Measurements from ENCODE around the gene BMP6. TPM values are rescaled to one million over a fixed set of nuclear protein-coding genes. Genes with fewer than 3 reads are reported as not detected.
"Not testable (repeated sequence)": the region's sequence is repeated elsewhere in the genome, so short reads cannot be mapped to it uniquely, and the experiment has no call there.

BMP6 gene
- total RNA-seq, 2 experiments from 2014 or later, result 0.14 to 0.27 TPM

GRCh38 chr6:7892367-7892766 lies 166.5 kb downstream of the BMP6 start:
- DNase-seq; H3K4me1 Mint-ChIP-seq; POLR2A ChIA-PET; intact Hi-C loops (cut with DNase I, micrococcal nuclease); CTCF ChIA-PET; H3K27me3 Mint-ChIP-seq; H3K4me3 Mint-ChIP-seq; H3K9me3 Mint-ChIP-seq (ENCODE audit: low read depth); ATAC-seq; H3K27ac Mint-ChIP-seq: not testable (repeated sequence)
- H3K36me3 Mint-ChIP-seq (ENCODE audit: low read depth), result peaks cover 66% of the 10 kb centered on the region

GRCh38 chr6:7893342-7893741 lies 167.4 kb downstream of the BMP6 start:
- DNase-seq (no peak), ATAC-seq (no peak)
- ChIA-PET POLR2A (no interaction called here), CTCF (no interaction called here)
- H3K27ac Mint-ChIP-seq, result no peak overlapping the region
- H3K4me3 Mint-ChIP-seq, result no peak overlapping the region
- no peaks in the 10 kb centered on the region for H3K27me3 Mint-ChIP-seq
- no peaks in the 10 kb centered on the region for H3K4me1 Mint-ChIP-seq
- intact Hi-C loops (cut with DNase I, micrococcal nuclease), result no loop called here
- H3K36me3 Mint-ChIP-seq (ENCODE audit: low read depth), result peaks cover 67% of the 10 kb centered on the region
- no peaks in the 10 kb centered on the region for H3K9me3 Mint-ChIP-seq (ENCODE audit: low read depth)

- ATAC-seq (no peak), DNase-seq (no peak)
- Mint-ChIP-seq H3K9me3 (ENCODE audit: low read depth) (no peaks in the 10 kb centered on the region), H3K4me1 (no peaks in the 10 kb centered on the region), H3K27ac (no peak overlapping the region), H3K36me3 (ENCODE audit: low read depth) (peaks cover 67% of the 10 kb centered on the region), H3K27me3 (no peaks in the 10 kb centered on the region), H3K4me3 (no peak overlapping the region)
- ChIA-PET CTCF (no interaction called here), POLR2A (no interaction called here)
- intact Hi-C loops (cut with DNase I, micrococcal nuclease), result loop anchor here in 1 of 2 experiments (5.0 kb wide), 1 partner anchor 323 kb away; no protein-coding TSS in a partner anchor
Measured at GRCh38 chr6:7894262-7895124, 168.6 kb downstream of the BMP6 start.

GRCh38 chr6:7895125-7895423 lies 169.2 kb downstream of the BMP6 start:
- POLR2A ChIA-PET, result no interaction called here

GRCh38 chr6:7896465-7896987 lies 170.6 kb downstream of the BMP6 start:
- POLR2A ChIA-PET, result no interaction called here
- intact Hi-C loops (cut with DNase I, micrococcal nuclease), result loop anchor here in 1 of 2 experiments (5.0 kb wide), 1 partner anchor 321 kb away; no protein-coding TSS in a partner anchor
- CTCF ChIA-PET, result interaction anchor here (1.0 kb wide), 1 partner anchor 323 kb away, joined by 3 read pairs; no protein-coding TSS in a partner anchor
- Mint-ChIP-seq H3K4me1 (no peaks in the 10 kb centered on the region), H3K4me3 (no peak overlapping the region), H3K9me3 (ENCODE audit: low read depth) (no peaks in the 10 kb centered on the region), H3K36me3 (ENCODE audit: low read depth) (peaks cover 69% of the 10 kb centered on the region), H3K27me3 (no peaks in the 10 kb centered on the region), H3K27ac (no peak overlapping the region)
- ATAC-seq, result no peak
- no peak for DNase-seq

More at GRCh38 chr6:7895125-7895423, 169.2 kb downstream of the BMP6 start:
- ATAC-seq, result no peak
- DNase-seq, result no peak
- H3K27ac Mint-ChIP-seq, result no peak overlapping the region
- no peaks in the 10 kb centered on the region for H3K4me1 Mint-ChIP-seq
- CTCF ChIA-PET, result interaction anchor here (0.5 kb wide), 1 partner anchor 14 kb away, joined by 3 read pairs; no protein-coding TSS in a partner anchor
- intact Hi-C loops (cut with DNase I, micrococcal nuclease), result loop anchor here in 1 of 2 experiments (5.0 kb wide), 1 partner anchor 322 kb away; no protein-coding TSS in a partner anchor
- no peaks in the 10 kb centered on the region for H3K9me3 Mint-ChIP-seq (ENCODE audit: low read depth)
- peaks cover 67% of the 10 kb centered on the region for H3K36me3 Mint-ChIP-seq (ENCODE audit: low read depth)
- no peak overlapping the region for H3K4me3 Mint-ChIP-seq
- no peaks in the 10 kb centered on the region for H3K27me3 Mint-ChIP-seq

- no peak for ATAC-seq
- peaks cover 61% of the 10 kb centered on the region for H3K36me3 Mint-ChIP-seq (ENCODE audit: low read depth)
- no peak overlapping the region for H3K4me3 Mint-ChIP-seq
- H3K9me3 Mint-ChIP-seq (ENCODE audit: low read depth), result no peaks in the 10 kb centered on the region
- no peak overlapping the region for H3K27ac Mint-ChIP-seq
- DNase-seq, result no peak
- no peaks in the 10 kb centered on the region for H3K4me1 Mint-ChIP-seq
- ChIA-PET CTCF (no interaction called here), POLR2A (interaction anchor here (0.6 kb wide), 2 partner anchors 11 to 393 kb away, joined by 4 to 5 read pairs; no protein-coding TSS in a partner anchor)
- intact Hi-C loops (cut with DNase I, micrococcal nuclease), result loop anchor here in 1 of 2 experiments (5.0 kb wide), 1 partner anchor 320 kb away; no protein-coding TSS in a partner anchor
- no peaks in the 10 kb centered on the region for H3K27me3 Mint-ChIP-seq
Measured at GRCh38 chr6:7897461-7898192, 171.7 kb downstream of the BMP6 start.

GRCh38 chr6:7898193-7898586 lies 172.3 kb downstream of the BMP6 start:
- H3K27ac Mint-ChIP-seq; H3K4me3 Mint-ChIP-seq; CTCF ChIA-PET; ATAC-seq; H3K9me3 Mint-ChIP-seq (ENCODE audit: low read depth); H3K4me1 Mint-ChIP-seq; H3K27me3 Mint-ChIP-seq; DNase-seq: not testable (repeated sequence)
- POLR2A ChIA-PET, result interaction anchor here (0.6 kb wide), 1 partner anchor 10 kb away, joined by 5 read pairs; no protein-coding TSS in a partner anchor
- peaks cover 59% of the 10 kb centered on the region for H3K36me3 Mint-ChIP-seq (ENCODE audit: low read depth)
- intact Hi-C loops (cut with DNase I, micrococcal nuclease), result loop anchor here in 1 of 2 experiments (5.0 kb wide), 1 partner anchor 319 kb away; no protein-coding TSS in a partner anchor

- ChIA-PET CTCF (interaction anchor here (0.8 to 1.0 kb wide), 3 partner anchors 12 to 1236 kb away, joined by 3 to 4 read pairs (median 4); no protein-coding TSS in a partner anchor), POLR2A (no interaction called here)
- Mint-ChIP-seq H3K4me1 (no peaks in the 10 kb centered on the region), H3K36me3 (ENCODE audit: low read depth) (peaks cover 52% of the 10 kb centered on the region), H3K27ac (no peak overlapping the region), H3K9me3 (ENCODE audit: low read depth) (no peaks in the 10 kb centered on the region), H3K4me3 (no peak overlapping the region), H3K27me3 (no peaks in the 10 kb centered on the region)
- ATAC-seq (peak; percentile 47), DNase-seq (no peak)
- intact Hi-C loops (cut with DNase I, micrococcal nuclease), result loop anchor here in 1 of 2 experiments (5.0 kb wide), 1 partner anchor 318 kb away; no protein-coding TSS in a partner anchor
Measured at GRCh38 chr6:7899101-7899888, 173.4 kb downstream of the BMP6 start.

- Mint-ChIP-seq H3K27ac (no peak overlapping the region), H3K36me3 (ENCODE audit: low read depth) (peaks cover 53% of the 10 kb centered on the region), H3K4me3 (no peak overlapping the region), H3K27me3 (no peaks in the 10 kb centered on the region), H3K4me1 (no peaks in the 10 kb centered on the region), H3K9me3 (ENCODE audit: low read depth) (no peaks in the 10 kb centered on the region)
- POLR2A ChIA-PET, result no interaction called here
- intact Hi-C loops (cut with DNase I, micrococcal nuclease), result loop anchor here in 1 of 2 experiments (5.0 kb wide), 1 partner anchor 317 kb away; no protein-coding TSS in a partner anchor
- CTCF ChIA-PET, result interaction anchor here (0.8 to 1.0 kb wide), 2 partner anchors 319 to 1237 kb away, joined by 3 to 4 read pairs; no protein-coding TSS in a partner anchor
- ATAC-seq, result no peak
- DNase-seq, result no peak
Measured at GRCh38 chr6:7899889-7900213, 174.0 kb downstream of the BMP6 start.

GRCh38 chr6:7900621-7901020 lies 174.7 kb downstream of the BMP6 start:
- H3K27me3 Mint-ChIP-seq, result no peaks in the 10 kb centered on the region
- H3K4me3 Mint-ChIP-seq, result no peak overlapping the region
- ChIA-PET POLR2A (interaction anchor here (0.7 kb wide), 1 partner anchor 201 kb away, joined by 3 read pairs; the partner anchor contains the start of gene EEF1E1), CTCF (no interaction called here)
- DNase-seq (no peak), ATAC-seq (no peak)
- peaks cover 49% of the 10 kb centered on the region for H3K36me3 Mint-ChIP-seq (ENCODE audit: low read depth)
- no peaks in the 10 kb centered on the region for H3K9me3 Mint-ChIP-seq (ENCODE audit: low read depth)
- intact Hi-C loops (cut with DNase I, micrococcal nuclease), result no loop called here
- H3K27ac Mint-ChIP-seq, result no peak overlapping the region
- no peaks in the 10 kb centered on the region for H3K4me1 Mint-ChIP-seq

- Mint-ChIP-seq H3K4me1 (no peaks in the 10 kb centered on the region), H3K9me3 (ENCODE audit: low read depth) (no peaks in the 10 kb centered on the region), H3K36me3 (ENCODE audit: low read depth) (peaks cover 46% of the 10 kb centered on the region), H3K27ac (no peak overlapping the region), H3K4me3 (no peak overlapping the region), H3K27me3 (no peaks in the 10 kb centered on the region)
- DNase-seq (no peak), ATAC-seq (no peak)
- POLR2A ChIA-PET, result no interaction called here
- CTCF ChIA-PET, result no interaction called here
- intact Hi-C loops (cut with DNase I, micrococcal nuclease), result no loop called here
Measured at GRCh38 chr6:7901056-7901455, 175.2 kb downstream of the BMP6 start.

Measured in activated CD4-positive, alpha-beta T cell treated with anti-CD3 and anti-CD28 coated beads for 36 hours (primary cell).